HepG2 (cell line): ENCODE measurements around the gene RBM47.

Experiments used
- BRCA1 ChIP-seq: sonication (generic); formaldehyde crosslinking; IDR thresholded peaks from 2 replicates; pipeline ENCODE4 v1.4.0; 2020; ENCODE audit warnings: missing genetic modification reagents
- CHD4 ChIP-seq: fragments of 200-600 bp; sonication (generic); IDR thresholded peaks from 2 replicates; pipeline ENCODE4 v1.7.0; 2017; ENCODE audit warnings: mild to moderate bottlenecking, low read length, borderline replicate concordance
- CTCF ChIP-seq: sonication (generic); formaldehyde crosslinking; IDR thresholded peaks from 2 replicates; pipeline ENCODE4 v1.5.0; 2020; ENCODE audit warnings: mild to moderate bottlenecking, missing genetic modification reagents, moderate library complexity
- IRX3 ChIP-seq: sonication (generic); formaldehyde crosslinking; IDR thresholded peaks from 2 replicates; pipeline ENCODE4 v1.8.1; 2023; ENCODE audit warnings: mild to moderate bottlenecking, low read depth, missing genetic modification reagents, borderline replicate concordance
- POLR2A ChIP-seq, 2 experiments: IDR thresholded peaks; 2 replicates each; pipeline ENCODE4 v1.6.1; 2011; ENCODE audit warnings: low read depth in 2 of 2, low read length in 2 of 2, mild to moderate bottlenecking in 1 of 2, moderate library complexity in 1 of 2; ENCODE audit not compliant: insufficient read depth in 1 of 2
- POLR2AphosphoS5 ChIP-seq: IDR thresholded peaks from 2 replicates; pipeline ENCODE4 v1.6.1; 2012; ENCODE audit warnings: low read depth, low read length
- TCF7L2 ChIP-seq: IDR thresholded peaks from 2 replicates; pipeline ENCODE4 v1.6.1; 2011; ENCODE audit warnings: mild to moderate bottlenecking, low read depth, low read length, moderate library complexity
- ZNF264 ChIP-seq: sonication (generic); formaldehyde crosslinking; IDR thresholded peaks from 2 replicates; pipeline ENCODE4 v1.4.0; 2020; ENCODE audit warnings: missing genetic modification reagents
- ZNF710 ChIP-seq: sonication (generic); formaldehyde crosslinking; IDR thresholded peaks from 2 replicates; pipeline ENCODE4 v1.5.0; 2020; ENCODE audit warnings: mild to moderate bottlenecking, missing genetic modification reagents, borderline replicate concordance
- TF ChIP-seq, protein P1 (sequence below): sonication (generic); formaldehyde crosslinking; IDR thresholded peaks from 2 replicates; pipeline ENCODE4 v1.8.0; 2022; ENCODE audit warnings: missing genetic modification reagents, mild to moderate bottlenecking, moderate library complexity, borderline replicate concordance

GRCh38 chr4:40562681-40563080, 67.0 kb downstream of the RBM47 start:
- no peak for TF ChIP-seq IRX3 (CRISPR knock-in tag)
- no peak for TF ChIP-seq ZNF264 (CRISPR knock-in tag)
- TF ChIP-seq CTCF (CRISPR knock-in tag): no peak
- TF ChIP-seq POLR2AphosphoS5: no peak
- TF ChIP-seq BRCA1: no peak
- no peak for TF ChIP-seq POLR2A (IDR thresholded peaks at IDR 0.05; ENCODE audit: insufficient read depth in 1 of 2, low read depth in 2 of 2, low read length in 2 of 2)
- TF ChIP-seq CHD4: no peak
- no peak for TF ChIP-seq TCF7L2
- TF ChIP-seq, protein P1, sequence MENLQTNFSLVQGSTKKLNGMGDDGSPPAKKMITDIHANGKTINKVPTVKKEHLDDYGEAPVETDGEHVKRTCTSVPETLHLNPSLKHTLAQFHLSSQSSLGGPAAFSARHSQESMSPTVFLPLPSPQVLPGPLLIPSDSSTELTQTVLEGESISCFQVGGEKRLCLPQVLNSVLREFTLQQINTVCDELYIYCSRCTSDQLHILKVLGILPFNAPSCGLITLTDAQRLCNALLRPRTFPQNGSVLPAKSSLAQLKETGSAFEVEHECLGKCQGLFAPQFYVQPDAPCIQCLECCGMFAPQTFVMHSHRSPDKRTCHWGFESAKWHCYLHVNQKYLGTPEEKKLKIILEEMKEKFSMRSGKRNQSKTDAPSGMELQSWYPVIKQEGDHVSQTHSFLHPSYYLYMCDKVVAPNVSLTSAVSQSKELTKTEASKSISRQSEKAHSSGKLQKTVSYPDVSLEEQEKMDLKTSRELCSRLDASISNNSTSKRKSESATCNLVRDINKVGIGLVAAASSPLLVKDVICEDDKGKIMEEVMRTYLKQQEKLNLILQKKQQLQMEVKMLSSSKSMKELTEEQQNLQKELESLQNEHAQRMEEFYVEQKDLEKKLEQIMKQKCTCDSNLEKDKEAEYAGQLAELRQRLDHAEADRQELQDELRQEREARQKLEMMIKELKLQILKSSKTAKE: no peak
- TF ChIP-seq ZNF710 (CRISPR knock-in tag): no peak
